ENCODE data around the gene USP31.

USP31 gene

GRCh38 chr16:23029733-23030420 lies 119.4 kb downstream of the USP31 start:
- no peaks in the 10 kb centered on the region for H3K36me3 ChIP-seq (ENCODE audit: control insufficient read depth in 1 of 2, insufficient read depth in 2 of 2, low read length in 2 of 2)
- no peak overlapping the region for H3K27ac ChIP-seq (ENCODE audit: low read length)
- H3K9me3 ChIP-seq (ENCODE audit: control insufficient read depth in 1 of 2, low read length in 2 of 2) = peaks cover 0 to 13% of the 10 kb centered on the region in 2 donors
- no peak overlapping the region for H3K4me3 ChIP-seq (ENCODE audit: low read depth in 1 of 2, low read length in 2 of 2)
- no peaks in the 10 kb centered on the region for H3K4me1 ChIP-seq (ENCODE audit: control insufficient read depth in 1 of 2, insufficient read depth in 2 of 2, low read length in 2 of 2)
- no peaks in the 10 kb centered on the region for H3K27me3 ChIP-seq (ENCODE audit: low read depth, low read length)

DNA sequence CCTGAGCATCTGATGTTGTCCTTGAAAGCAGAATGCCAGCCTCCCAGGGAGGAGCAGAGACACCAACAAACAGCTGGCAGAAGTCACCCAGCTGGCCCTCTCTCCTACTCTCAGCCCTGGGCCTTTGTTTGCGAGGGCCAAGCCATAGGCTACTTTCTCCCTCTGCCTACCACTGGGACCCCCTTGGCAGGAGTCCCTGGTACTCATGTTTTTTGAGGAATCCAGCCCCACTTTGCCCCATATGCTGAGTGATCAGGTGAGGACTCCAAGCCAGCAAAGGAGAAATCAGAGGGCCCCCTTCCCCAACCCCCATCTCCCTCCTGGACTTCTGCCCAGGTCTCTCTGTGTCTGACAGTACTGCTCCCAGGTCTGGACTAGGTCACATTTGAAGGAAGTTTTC lies 121.9 kb downstream of the USP31 start:
- Histone ChIP-seq H3K27me3 (ENCODE audit: low read depth, low read length) (no peaks in the 10 kb centered on the region), H3K36me3 (ENCODE audit: control insufficient read depth in 1 of 2, insufficient read depth in 2 of 2, low read length in 2 of 2) (no peaks in the 10 kb centered on the region), H3K27ac (ENCODE audit: low read length) (no peak overlapping the region)

GRCh38 chr16:23026784-23027362 lies 122.4 kb downstream of the USP31 start:
- H3K36me3 ChIP-seq (ENCODE audit: control insufficient read depth in 1 of 2, insufficient read depth in 2 of 2, low read length in 2 of 2) = no peaks in the 10 kb centered on the region
- H3K4me1 ChIP-seq (ENCODE audit: control insufficient read depth in 1 of 2, insufficient read depth in 2 of 2, low read length in 2 of 2) = no peaks in the 10 kb centered on the region
- no peak overlapping the region for H3K4me3 ChIP-seq (ENCODE audit: low read depth in 1 of 2, low read length in 2 of 2)
- H3K27me3 ChIP-seq (ENCODE audit: low read depth, low read length) = no peaks in the 10 kb centered on the region
- H3K27ac ChIP-seq (ENCODE audit: low read length) = no peak overlapping the region
- H3K9me3 ChIP-seq (ENCODE audit: control insufficient read depth in 1 of 2, low read length in 2 of 2) = no peaks in the 10 kb centered on the region

More for the DNA sequence above, 121.9 kb downstream of the USP31 start:
- no peaks in the 10 kb centered on the region for H3K4me1 ChIP-seq (ENCODE audit: control insufficient read depth in 1 of 2, insufficient read depth in 2 of 2, low read length in 2 of 2)
- H3K4me3 ChIP-seq (ENCODE audit: low read depth in 1 of 2, low read length in 2 of 2) = no peak overlapping the region
- no peaks in the 10 kb centered on the region for H3K9me3 ChIP-seq (ENCODE audit: control insufficient read depth in 1 of 2, low read length in 2 of 2)

- no peak overlapping the region for H3K4me3 ChIP-seq (ENCODE audit: low read depth in 1 of 2, low read length in 2 of 2)
These were observed 123.5 kb downstream of the USP31 start for GRCh38 chr16:23025692-23026307.

GRCh38 chr16:23024044-23024443 lies 125.2 kb downstream of the USP31 start:
- H3K4me1 ChIP-seq (ENCODE audit: control insufficient read depth in 1 of 2, insufficient read depth in 2 of 2, low read length in 2 of 2) = no peaks in the 10 kb centered on the region
- H3K27me3 ChIP-seq (ENCODE audit: low read depth, low read length) = no peaks in the 10 kb centered on the region
- H3K9me3 ChIP-seq (ENCODE audit: control insufficient read depth in 1 of 2, low read length in 2 of 2) = no peaks in the 10 kb centered on the region
- no peak overlapping the region for H3K4me3 ChIP-seq (ENCODE audit: low read depth in 1 of 2, low read length in 2 of 2)
- no peaks in the 10 kb centered on the region for H3K36me3 ChIP-seq (ENCODE audit: control insufficient read depth in 1 of 2, insufficient read depth in 2 of 2, low read length in 2 of 2)
- H3K27ac ChIP-seq (ENCODE audit: low read length) = no peak overlapping the region

More at GRCh38 chr16:23025692-23026307, 123.5 kb downstream of the USP31 start:
- Histone ChIP-seq H3K27me3 (ENCODE audit: low read depth, low read length) (no peaks in the 10 kb centered on the region), H3K27ac (ENCODE audit: low read length) (no peak overlapping the region), H3K4me1 (ENCODE audit: control insufficient read depth in 1 of 2, insufficient read depth in 2 of 2, low read length in 2 of 2) (no peaks in the 10 kb centered on the region), H3K36me3 (ENCODE audit: control insufficient read depth in 1 of 2, insufficient read depth in 2 of 2, low read length in 2 of 2) (no peaks in the 10 kb centered on the region), H3K9me3 (ENCODE audit: control insufficient read depth in 1 of 2, low read length in 2 of 2) (no peaks in the 10 kb centered on the region)

DNA sequence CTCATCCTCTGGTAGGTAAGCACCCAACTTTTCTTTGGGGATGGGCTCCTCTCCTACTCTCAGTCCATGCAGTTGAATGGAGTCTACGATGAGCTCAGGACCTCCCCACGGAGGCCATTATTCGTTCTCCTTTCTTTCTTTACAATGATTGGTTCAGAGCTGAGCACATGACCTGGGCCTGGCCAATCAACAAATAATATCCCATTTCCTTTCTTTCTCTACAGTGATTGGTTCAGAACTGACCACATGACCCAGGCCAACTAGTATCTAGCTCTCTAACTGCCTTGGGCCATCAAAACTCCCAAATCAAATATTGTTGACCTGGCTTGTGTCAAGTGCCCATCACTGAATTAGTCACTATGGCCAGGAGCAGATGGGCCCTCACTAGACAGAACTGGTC lies 129.2 kb downstream of the USP31 start:
- H3K4me3 ChIP-seq (ENCODE audit: low read depth in 1 of 2, low read length in 2 of 2) = no peak overlapping the region
- no peaks in the 10 kb centered on the region for H3K27me3 ChIP-seq (ENCODE audit: low read depth, low read length)
- no peaks in the 10 kb centered on the region for H3K9me3 ChIP-seq (ENCODE audit: control insufficient read depth in 1 of 2, low read length in 2 of 2)
- no peak overlapping the region for H3K27ac ChIP-seq (ENCODE audit: low read length)
- H3K36me3 ChIP-seq (ENCODE audit: control insufficient read depth in 1 of 2, insufficient read depth in 2 of 2, low read length in 2 of 2) = no peaks in the 10 kb centered on the region
- H3K4me1 ChIP-seq (ENCODE audit: control insufficient read depth in 1 of 2, insufficient read depth in 2 of 2, low read length in 2 of 2) = no peaks in the 10 kb centered on the region

- Histone ChIP-seq H3K27ac (ENCODE audit: low read length) (no peak overlapping the region), H3K27me3 (ENCODE audit: low read depth, low read length) (no peaks in the 10 kb centered on the region)
These were observed 132.9 kb downstream of the USP31 start for GRCh38 chr16:23016368-23016767.

DNA sequence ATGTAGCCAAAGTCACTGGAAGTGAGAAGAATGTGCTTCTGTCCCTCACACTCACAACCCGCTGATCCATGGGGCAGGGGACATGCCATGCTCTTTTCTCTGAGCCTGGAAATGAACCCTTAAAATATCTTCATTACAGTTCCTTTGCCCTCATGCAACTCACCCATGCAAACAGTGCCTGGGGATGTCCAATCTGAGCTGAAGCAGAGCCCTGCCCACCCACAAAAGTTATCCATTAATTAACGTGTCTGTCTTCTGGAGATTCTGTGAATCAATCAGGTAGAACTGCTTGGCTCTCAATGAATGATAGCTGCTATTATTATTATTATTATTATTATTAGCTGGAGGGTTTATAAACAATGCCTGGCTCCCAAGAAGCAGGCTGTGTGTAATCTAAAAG lies 133.7 kb downstream of the USP31 start:
- no peak overlapping the region for H3K4me3 ChIP-seq (ENCODE audit: low read depth in 1 of 2, low read length in 2 of 2)
- no peaks in the 10 kb centered on the region for H3K4me1 ChIP-seq (ENCODE audit: control insufficient read depth in 1 of 2, insufficient read depth in 2 of 2, low read length in 2 of 2)
- H3K36me3 ChIP-seq (ENCODE audit: control insufficient read depth in 1 of 2, insufficient read depth in 2 of 2, low read length in 2 of 2) = no peaks in the 10 kb centered on the region
- H3K9me3 ChIP-seq (ENCODE audit: control insufficient read depth in 1 of 2, low read length in 2 of 2) = no peaks in the 10 kb centered on the region
- no peak overlapping the region for H3K27ac ChIP-seq (ENCODE audit: low read length)
- H3K27me3 ChIP-seq (ENCODE audit: low read depth, low read length) = no peaks in the 10 kb centered on the region

More at GRCh38 chr16:23016368-23016767, 132.9 kb downstream of the USP31 start:
- no peaks in the 10 kb centered on the region for H3K36me3 ChIP-seq (ENCODE audit: control insufficient read depth in 1 of 2, insufficient read depth in 2 of 2, low read length in 2 of 2)
- H3K4me1 ChIP-seq (ENCODE audit: control insufficient read depth in 1 of 2, insufficient read depth in 2 of 2, low read length in 2 of 2) = no peaks in the 10 kb centered on the region
- H3K9me3 ChIP-seq (ENCODE audit: control insufficient read depth in 1 of 2, low read length in 2 of 2) = no peaks in the 10 kb centered on the region
- H3K4me3 ChIP-seq (ENCODE audit: low read depth in 1 of 2, low read length in 2 of 2) = no peak overlapping the region

DNA sequence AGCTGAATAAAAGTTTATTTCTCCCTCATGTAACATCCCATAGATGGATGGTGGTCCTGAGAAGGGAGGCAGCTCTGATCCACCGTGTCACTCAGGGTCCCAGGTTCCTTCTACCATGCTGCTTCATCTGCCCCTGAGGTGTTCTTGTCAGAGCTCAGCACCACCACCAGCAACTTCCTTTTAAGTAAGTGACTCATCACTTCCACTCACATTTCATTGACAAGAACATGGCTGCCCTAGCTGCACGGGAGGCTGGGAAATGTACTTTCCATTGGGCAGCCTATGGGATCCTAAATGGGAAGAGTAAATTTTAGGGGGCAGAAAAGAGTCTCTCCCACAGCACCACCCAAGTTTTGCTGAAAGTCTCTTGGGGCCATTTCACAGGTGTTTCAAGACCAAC lies 134.7 kb downstream of the USP31 start:
- no peak overlapping the region for H3K4me3 ChIP-seq (ENCODE audit: low read depth in 1 of 2, low read length in 2 of 2)
- no peaks in the 10 kb centered on the region for H3K27me3 ChIP-seq (ENCODE audit: low read depth, low read length)
- H3K4me1 ChIP-seq (ENCODE audit: control insufficient read depth in 1 of 2, insufficient read depth in 2 of 2, low read length in 2 of 2) = no peaks in the 10 kb centered on the region
- H3K27ac ChIP-seq (ENCODE audit: low read length) = no peak overlapping the region
- H3K36me3 ChIP-seq (ENCODE audit: control insufficient read depth in 1 of 2, insufficient read depth in 2 of 2, low read length in 2 of 2) = no peaks in the 10 kb centered on the region
- H3K9me3 ChIP-seq (ENCODE audit: control insufficient read depth in 1 of 2, low read length in 2 of 2) = no peaks in the 10 kb centered on the region

Measured in muscle layer of duodenum (tissue), 2 donors.